ENCODE measurements around the gene OSBP.

The OSBP gene

GRCh38 chr11:59600636-59601035 lies 14.9 kb downstream of the OSBP start:
- Histone ChIP-seq H3K27ac (ENCODE audit: low read depth, low read length, poor library complexity, severe bottlenecking) (no peak overlapping the region), H3K79me2 (ENCODE audit: insufficient read depth, low read length) (no peaks in the 10 kb centered on the region), H3K4me2 (ENCODE audit: low read length) (no peak overlapping the region), H3K4me3 (ENCODE audit: low read depth, low read length, poor library complexity, severe bottlenecking) (no peak overlapping the region), H4K20me1 (ENCODE audit: insufficient read depth, low read length) (no peaks in the 10 kb centered on the region), H3K4me1 (ENCODE audit: insufficient read depth, low read length, severe bottlenecking) (no peaks in the 10 kb centered on the region), H3K9me3 (ENCODE audit: low read length) (no peaks in the 10 kb centered on the region), H3F3A (ENCODE audit: insufficient read depth, low read length) (no peaks in the 10 kb centered on the region), H3K9ac (ENCODE audit: low read length) (no peak overlapping the region), H3K36me3 (ENCODE audit: insufficient read depth, low read length) (peaks cover 85% of the 10 kb centered on the region), H3K27me3 (ENCODE audit: insufficient read depth, low read length) (no peaks in the 10 kb centered on the region), H2AFZ (ENCODE audit: low read length) (no peak overlapping the region), H3K9me2 (ENCODE audit: low read depth, low read length) (no peaks in the 10 kb centered on the region)
- TF ChIP-seq EZH2 (IDR thresholded peaks at IDR 0.05; ENCODE audit: borderline replicate concordance, low read length), result no peak
- no peak for TF ChIP-seq CTCF (IDR thresholded peaks at IDR 0.05; ENCODE audit: low read length)

GRCh38 chr11:59600234-59600633 lies 15.3 kb downstream of the OSBP start:
- Histone ChIP-seq H3K79me2 (ENCODE audit: insufficient read depth, low read length) (no peaks in the 10 kb centered on the region), H3K27me3 (ENCODE audit: insufficient read depth, low read length) (no peaks in the 10 kb centered on the region), H4K20me1 (ENCODE audit: insufficient read depth, low read length) (no peaks in the 10 kb centered on the region), H3K27ac (ENCODE audit: low read depth, low read length, poor library complexity, severe bottlenecking) (no peak overlapping the region), H3F3A (ENCODE audit: insufficient read depth, low read length) (no peaks in the 10 kb centered on the region), H3K4me2 (ENCODE audit: low read length) (no peak overlapping the region), H3K9me3 (ENCODE audit: low read length) (no peaks in the 10 kb centered on the region), H3K9me2 (ENCODE audit: low read depth, low read length) (no peaks in the 10 kb centered on the region), H3K36me3 (ENCODE audit: insufficient read depth, low read length) (peaks cover 86% of the 10 kb centered on the region), H3K4me1 (ENCODE audit: insufficient read depth, low read length, severe bottlenecking) (no peaks in the 10 kb centered on the region), H3K9ac (ENCODE audit: low read length) (no peak overlapping the region), H3K4me3 (ENCODE audit: low read depth, low read length, poor library complexity, severe bottlenecking) (no peak overlapping the region), H2AFZ (ENCODE audit: low read length) (no peak overlapping the region)
- no peak for TF ChIP-seq EZH2 (IDR thresholded peaks at IDR 0.05; ENCODE audit: borderline replicate concordance, low read length)
- no peak for TF ChIP-seq CTCF (IDR thresholded peaks at IDR 0.05; ENCODE audit: low read length)

DNA sequence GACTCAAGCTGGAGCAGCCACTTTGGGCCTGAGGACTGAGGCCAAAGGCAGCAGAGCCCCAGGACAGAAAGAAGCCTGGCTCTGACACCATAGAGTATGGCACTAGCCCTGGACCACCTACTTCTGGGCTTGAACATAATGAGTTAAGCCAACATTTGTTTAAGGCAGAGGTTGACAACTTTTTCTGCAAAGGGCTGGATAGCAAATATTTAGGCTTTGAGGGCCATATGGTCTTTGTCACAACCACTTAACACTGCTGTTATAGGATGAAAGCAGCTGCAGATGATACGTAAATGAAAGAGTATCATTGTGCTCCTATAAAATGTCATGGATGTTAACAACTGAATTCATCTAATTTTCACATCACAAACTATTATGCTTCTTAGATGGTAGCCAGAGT lies 16.6 kb downstream of the OSBP start:
- Histone ChIP-seq H3K9me2 (ENCODE audit: low read depth, low read length) (no peaks in the 10 kb centered on the region), H3K27ac (ENCODE audit: low read depth, low read length, poor library complexity, severe bottlenecking) (no peak overlapping the region), H2AFZ (ENCODE audit: low read length) (no peak overlapping the region), H3K4me2 (ENCODE audit: low read length) (no peak overlapping the region), H3K27me3 (ENCODE audit: insufficient read depth, low read length) (no peaks in the 10 kb centered on the region), H4K20me1 (ENCODE audit: insufficient read depth, low read length) (no peaks in the 10 kb centered on the region), H3K36me3 (ENCODE audit: insufficient read depth, low read length) (peaks cover 97% of the 10 kb centered on the region), H3K9me3 (ENCODE audit: low read length) (no peaks in the 10 kb centered on the region), H3F3A (ENCODE audit: insufficient read depth, low read length) (no peaks in the 10 kb centered on the region), H3K4me1 (ENCODE audit: insufficient read depth, low read length, severe bottlenecking) (no peaks in the 10 kb centered on the region), H3K9ac (ENCODE audit: low read length) (no peak overlapping the region), H3K79me2 (ENCODE audit: insufficient read depth, low read length) (no peaks in the 10 kb centered on the region), H3K4me3 (ENCODE audit: low read depth, low read length, poor library complexity, severe bottlenecking) (no peak overlapping the region)
- TF ChIP-seq EZH2 (IDR thresholded peaks at IDR 0.05; ENCODE audit: borderline replicate concordance, low read length) (no peak), CTCF (IDR thresholded peaks at IDR 0.05; ENCODE audit: low read length) (no peak)

Data from OCI-LY1 (cell line).